ENCODE measurements around the gene ARHGAP15.
"Not testable (repeated sequence)": the region's sequence is repeated elsewhere in the genome, so short reads cannot be mapped to it uniquely, and the experiment has no call there.

Gene ARHGAP15

DNA sequence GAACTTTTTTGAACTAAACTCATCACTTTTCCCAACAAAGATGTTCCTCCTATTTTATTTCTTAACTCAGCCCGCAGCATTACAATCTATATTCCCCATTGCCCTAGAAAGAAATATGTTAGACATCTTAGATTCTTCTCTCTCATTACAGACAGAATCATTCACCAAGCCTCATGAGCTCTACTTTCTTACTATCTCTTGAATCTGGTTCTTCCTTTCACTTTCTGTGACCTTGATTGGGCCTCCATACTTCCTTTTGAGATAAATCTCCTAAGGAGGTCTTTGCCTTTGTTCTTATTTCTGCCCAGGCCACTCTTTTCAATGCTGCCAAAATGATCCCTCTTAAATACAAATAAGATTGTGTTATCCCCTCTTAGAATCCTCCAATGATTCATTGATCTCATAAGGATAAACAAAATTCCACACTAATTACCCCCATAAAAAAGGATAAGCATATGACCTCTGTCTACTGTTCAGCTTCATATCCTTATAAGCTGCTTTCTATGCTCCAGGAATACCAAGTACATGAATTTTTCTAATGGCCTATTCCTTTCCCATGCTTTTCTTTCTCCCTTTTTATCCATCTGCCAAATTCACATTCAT, 400.0 kb downstream of the ARHGAP15 start:
- POLR2A ChIA-PET = no interaction called here
- CTCF ChIA-PET = no interaction called here
- TF ChIP-seq SP1 (IDR thresholded peaks at IDR 0.05) = no peak
- no peak for TF ChIP-seq HDGF (IDR thresholded peaks at IDR 0.05; ENCODE audit: borderline replicate concordance)
- TF ChIP-seq TARDBP (IDR thresholded peaks at IDR 0.05) = no peak
- TF ChIP-seq FOXM1 (IDR thresholded peaks at IDR 0.05; ENCODE audit: borderline replicate concordance) = no peak
- no peak for TF ChIP-seq L3MBTL2 (conservative IDR thresholded peaks at IDR 0.05)
- TF ChIP-seq ELF4 (IDR thresholded peaks at IDR 0.05) = no peak
- TF ChIP-seq ARNT (IDR thresholded peaks at IDR 0.05) = no peak
- no peak for TF ChIP-seq ZNF384 (IDR thresholded peaks at IDR 0.05)
- DNase-seq (ENCODE audit: extremely low spot score) = no peak

DNA sequence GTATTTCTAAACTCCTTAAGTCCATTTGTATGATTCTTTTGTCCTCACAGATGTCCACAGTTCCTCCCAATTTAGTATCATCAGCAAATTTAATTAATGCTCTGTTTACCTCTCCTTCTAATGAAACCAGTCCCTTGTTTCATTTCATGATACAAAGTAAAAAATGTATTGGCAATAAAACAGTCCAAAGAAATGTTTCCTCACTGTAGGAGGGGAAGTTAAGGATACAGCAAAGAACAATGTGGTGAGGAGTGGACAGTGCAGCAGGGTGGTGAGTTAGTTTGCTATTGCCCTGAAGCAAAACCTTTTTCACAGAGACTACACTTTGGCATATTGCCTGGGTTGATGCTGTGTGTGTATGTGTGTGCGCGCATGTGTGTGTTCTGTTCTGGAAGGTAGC, 401.5 kb downstream of the ARHGAP15 start:
- no peak for DNase-seq (ENCODE audit: extremely low spot score)
- TF ChIP-seq BHLHE40 (IDR thresholded peaks at IDR 0.05; ENCODE audit: borderline replicate concordance) (no peak), L3MBTL2 (conservative IDR thresholded peaks at IDR 0.05) (no peak), LEF1 (IDR thresholded peaks at IDR 0.05; ENCODE audit: borderline replicate concordance) (no peak), HDGF (IDR thresholded peaks at IDR 0.05; ENCODE audit: borderline replicate concordance) (no peak), NFRKB (IDR thresholded peaks at IDR 0.05) (no peak), ELF4 (IDR thresholded peaks at IDR 0.05) (no peak), SUZ12 (IDR thresholded peaks at IDR 0.05) (no peak), FOXA1 (IDR thresholded peaks at IDR 0.05) (no peak)
- TF ChIP-seq, protein P1, sequence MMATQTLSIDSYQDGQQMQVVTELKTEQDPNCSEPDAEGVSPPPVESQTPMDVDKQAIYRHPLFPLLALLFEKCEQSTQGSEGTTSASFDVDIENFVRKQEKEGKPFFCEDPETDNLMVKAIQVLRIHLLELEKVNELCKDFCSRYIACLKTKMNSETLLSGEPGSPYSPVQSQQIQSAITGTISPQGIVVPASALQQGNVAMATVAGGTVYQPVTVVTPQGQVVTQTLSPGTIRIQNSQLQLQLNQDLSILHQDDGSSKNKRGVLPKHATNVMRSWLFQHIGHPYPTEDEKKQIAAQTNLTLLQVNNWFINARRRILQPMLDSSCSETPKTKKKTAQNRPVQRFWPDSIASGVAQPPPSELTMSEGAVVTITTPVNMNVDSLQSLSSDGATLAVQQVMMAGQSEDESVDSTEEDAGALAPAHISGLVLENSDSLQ (IDR thresholded peaks at IDR 0.05) = no peak
- CTCF ChIA-PET = no interaction called here
- POLR2A ChIA-PET = no interaction called here

DNA sequence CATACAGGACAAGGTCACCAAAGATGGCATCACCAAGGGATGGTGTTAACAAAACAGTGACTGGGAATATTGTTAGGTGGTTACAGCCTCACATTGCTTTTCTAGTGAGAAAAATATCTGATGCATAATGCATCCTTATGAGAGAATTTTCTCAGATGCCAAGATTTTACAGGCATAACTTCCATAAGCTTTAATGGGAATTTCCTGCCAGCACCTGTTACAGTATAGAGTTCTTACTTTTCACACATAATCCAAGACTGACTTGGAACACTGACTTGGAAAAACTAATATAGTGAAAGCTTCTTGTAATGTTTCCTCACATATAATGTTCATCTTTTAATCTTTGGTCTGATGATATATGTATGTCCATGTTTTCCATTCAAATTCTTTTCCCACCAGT, 402.8 kb downstream of the ARHGAP15 start:
- TF ChIP-seq FOXM1 (IDR thresholded peaks at IDR 0.05; ENCODE audit: borderline replicate concordance) (no peak), L3MBTL2 (conservative IDR thresholded peaks at IDR 0.05) (no peak), ELF4 (IDR thresholded peaks at IDR 0.05) (no peak), ARNT (IDR thresholded peaks at IDR 0.05) (no peak), ZNF384 (IDR thresholded peaks at IDR 0.05) (no peak), SP1 (IDR thresholded peaks at IDR 0.05) (no peak), FOXA1 (IDR thresholded peaks at IDR 0.05) (no peak), HDGF (IDR thresholded peaks at IDR 0.05; ENCODE audit: borderline replicate concordance) (no peak)
- CTCF ChIA-PET = no interaction called here
- POLR2A ChIA-PET = no interaction called here
- no peak for DNase-seq (ENCODE audit: extremely low spot score)

DNA sequence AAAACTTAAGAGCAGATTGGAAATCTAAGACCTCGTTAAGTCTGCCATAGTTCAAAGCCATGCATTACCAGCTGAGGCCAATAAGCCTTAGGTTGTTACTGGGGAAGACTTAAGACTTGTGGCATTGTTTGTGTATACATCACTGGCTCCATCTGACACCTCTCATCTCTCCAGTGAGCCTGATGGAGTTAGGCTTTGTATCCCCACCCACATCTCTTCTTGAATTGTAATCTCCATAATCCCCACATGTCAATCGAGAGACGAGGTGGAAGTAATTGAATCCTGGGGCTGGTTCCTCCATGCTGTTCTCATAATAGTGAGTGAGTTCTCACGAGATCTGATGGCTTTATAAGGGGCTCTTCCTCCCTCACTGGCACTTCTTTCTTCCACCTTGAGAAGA, 404.6 kb downstream of the ARHGAP15 start:
- DNase-seq (ENCODE audit: extremely low spot score) = no peak
- ChIA-PET CTCF (no interaction called here), POLR2A (no interaction called here)
- TF ChIP-seq FOXA1 (IDR thresholded peaks at IDR 0.05) = no peak
- no peak for TF ChIP-seq SP1 (IDR thresholded peaks at IDR 0.05)
- no peak for TF ChIP-seq L3MBTL2 (conservative IDR thresholded peaks at IDR 0.05)

DNA sequence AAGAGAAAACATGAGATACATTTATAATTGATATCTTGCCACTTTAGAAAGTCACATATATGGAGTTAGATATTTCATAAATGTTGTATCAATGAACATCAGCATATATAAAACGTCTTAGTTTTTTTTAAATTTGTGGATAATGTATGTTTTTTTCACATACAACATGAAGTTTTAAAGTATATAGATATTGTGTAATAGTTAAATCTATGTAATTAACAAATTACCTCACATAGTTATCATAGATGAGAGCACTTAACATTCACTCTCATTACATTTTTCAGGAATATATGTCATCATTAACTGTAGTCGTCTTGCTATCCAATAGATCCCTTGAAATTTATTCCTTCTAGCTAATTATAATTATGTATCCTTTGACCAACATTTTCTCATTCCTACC, 406.6 kb downstream of the ARHGAP15 start:
- POLR2A ChIA-PET = no interaction called here
- CTCF ChIA-PET = no interaction called here
- TF ChIP-seq SUZ12 (IDR thresholded peaks at IDR 0.05) (no peak), NFRKB (IDR thresholded peaks at IDR 0.05) (no peak), FOXA1 (IDR thresholded peaks at IDR 0.05) (no peak), FOXK2 (IDR thresholded peaks at IDR 0.05) (no peak), BHLHE40 (IDR thresholded peaks at IDR 0.05; ENCODE audit: borderline replicate concordance) (no peak), SP1 (IDR thresholded peaks at IDR 0.05) (no peak), ARNT (IDR thresholded peaks at IDR 0.05) (no peak), HDGF (IDR thresholded peaks at IDR 0.05; ENCODE audit: borderline replicate concordance) (no peak), FOXM1 (IDR thresholded peaks at IDR 0.05; ENCODE audit: borderline replicate concordance) (no peak), CTBP1 (IDR thresholded peaks at IDR 0.05; ENCODE audit: borderline replicate concordance) (no peak), TARDBP (IDR thresholded peaks at IDR 0.05) (no peak), LEF1 (IDR thresholded peaks at IDR 0.05; ENCODE audit: borderline replicate concordance) (no peak), ELF4 (IDR thresholded peaks at IDR 0.05) (no peak), ZNF384 (IDR thresholded peaks at IDR 0.05) (no peak), L3MBTL2 (conservative IDR thresholded peaks at IDR 0.05) (no peak)
- TF ChIP-seq, protein P1 (IDR thresholded peaks at IDR 0.05) = no peak
- DNase-seq (ENCODE audit: extremely low spot score) = no peak

DNA sequence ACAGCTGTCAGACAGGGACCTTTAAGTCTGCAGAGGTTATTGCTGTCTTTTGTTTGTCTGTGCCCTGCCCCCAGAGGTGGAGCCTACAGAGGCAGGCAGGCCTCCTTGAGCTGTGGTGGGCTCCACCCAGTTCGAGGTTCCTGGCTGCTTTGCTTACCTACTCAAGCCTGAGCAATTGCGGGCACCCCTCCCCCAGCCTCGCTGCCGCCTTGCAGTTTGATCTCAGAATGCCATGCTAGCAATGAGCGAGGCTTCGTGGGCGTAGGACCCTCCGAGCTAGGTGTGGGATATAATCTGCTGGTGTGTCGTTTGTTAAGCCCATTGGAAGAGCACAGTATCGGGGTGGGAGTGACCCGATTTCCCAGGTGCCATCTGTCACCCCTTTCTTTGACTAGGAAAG, 412.7 kb downstream of the ARHGAP15 start:
- DNase-seq (ENCODE audit: extremely low spot score); POLR2A ChIA-PET; CTCF ChIA-PET: not testable (repeated sequence)

DNA sequence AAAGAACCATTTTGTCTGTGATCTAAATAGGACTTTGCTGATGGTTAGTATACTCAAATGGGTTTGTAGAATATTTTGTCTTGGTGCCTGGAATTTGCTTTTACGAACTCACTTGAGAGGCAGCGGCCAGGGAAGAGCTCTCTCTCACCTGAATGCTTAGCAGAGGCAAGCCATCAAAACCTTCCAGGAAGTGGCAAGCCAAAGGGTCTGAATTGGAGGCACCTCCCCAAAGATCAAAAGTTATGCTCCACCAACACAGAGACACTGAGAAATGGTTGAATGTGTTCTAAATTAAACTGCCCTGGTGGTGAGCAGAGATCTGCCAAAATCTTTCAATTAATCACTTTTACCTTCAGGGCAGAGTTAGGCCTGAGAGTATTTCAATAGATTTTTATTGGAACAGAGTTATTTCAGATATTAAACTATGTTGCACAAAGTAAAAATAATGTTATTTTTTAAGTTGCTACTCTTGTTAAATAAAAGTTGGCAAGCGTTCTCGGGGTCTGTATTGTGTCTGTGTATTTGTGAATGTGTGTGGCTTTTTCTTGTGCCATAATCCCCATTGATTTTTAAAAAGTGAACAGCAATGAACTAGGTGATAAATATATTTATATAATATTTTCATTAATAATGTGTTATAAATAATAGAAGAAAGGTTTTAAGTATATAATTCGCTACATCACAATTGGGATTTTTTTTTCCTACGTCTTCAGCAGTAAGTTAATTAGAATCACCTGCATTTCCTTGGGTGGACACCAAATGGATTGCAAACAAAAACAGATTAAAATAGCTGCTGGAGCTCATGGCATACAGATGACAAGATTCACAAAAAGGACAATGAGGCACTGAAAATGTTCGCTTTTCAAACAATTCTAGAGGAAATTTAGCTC, 416.1 kb downstream of the ARHGAP15 start:
- ChIA-PET POLR2A (no interaction called here), CTCF (no interaction called here)
- TF ChIP-seq ZNF384 (IDR thresholded peaks at IDR 0.05) = no peak
- no peak for TF ChIP-seq FOXA1 (IDR thresholded peaks at IDR 0.05)
- TF ChIP-seq ARNT (IDR thresholded peaks at IDR 0.05) = no peak
- no peak for TF ChIP-seq BHLHE40 (IDR thresholded peaks at IDR 0.05; ENCODE audit: borderline replicate concordance)
- TF ChIP-seq FOXK2 (IDR thresholded peaks at IDR 0.05) = no peak
- TF ChIP-seq, protein P1 (IDR thresholded peaks at IDR 0.05) = no peak
- TF ChIP-seq SP1 (IDR thresholded peaks at IDR 0.05) = no peak
- no peak for TF ChIP-seq NFRKB (IDR thresholded peaks at IDR 0.05)
- no peak for TF ChIP-seq HDGF (IDR thresholded peaks at IDR 0.05; ENCODE audit: borderline replicate concordance)
- TF ChIP-seq ELF4 (IDR thresholded peaks at IDR 0.05) = no peak
- no peak for TF ChIP-seq CTBP1 (IDR thresholded peaks at IDR 0.05; ENCODE audit: borderline replicate concordance)
- TF ChIP-seq SUZ12 (IDR thresholded peaks at IDR 0.05) = no peak
- no peak for TF ChIP-seq TARDBP (IDR thresholded peaks at IDR 0.05)
- TF ChIP-seq L3MBTL2 (conservative IDR thresholded peaks at IDR 0.05) = no peak
- TF ChIP-seq FOXM1 (IDR thresholded peaks at IDR 0.05; ENCODE audit: borderline replicate concordance) = no peak
- TF ChIP-seq LEF1 (IDR thresholded peaks at IDR 0.05; ENCODE audit: borderline replicate concordance) = no peak
- DNase-seq (ENCODE audit: extremely low spot score) = no peak

Measured in HEK293T (cell line).